SK-N-SH (cell line): ENCODE measurements around the gene GAGE10. TPM values are rescaled to one million over a fixed set of nuclear protein-coding genes. Genes with fewer than 3 reads are reported as not detected.

Experiments
- CTCF ChIA-PET: fragments of 300-600, 350-600 bp; formaldehyde crosslinking; extraction: SDS; loops from one replicate; lab custom pipeline; 2021; lab: Yijun Ruan, JAX
- POLR2A ChIA-PET: fragments of 350-600 bp; sonication (Branson Sonifier 250); formaldehyde crosslinking; extraction: SDS; loops from one replicate; lab custom pipeline; 2020; ENCODE audit warnings: antibody characterized with exemption, inconsistent platforms; lab: Yijun Ruan, JAX
- DNase-seq: peaks from one replicate; pipeline ENCODE4 v3.0.0; 2012
- H2AFZ ChIP-seq: fragments of 200-600 bp; sonication (generic); 2 replicates; pipeline ENCODE4 v1.8.1; 2016; ENCODE audit warnings: antibody characterized with exemption, mild to moderate bottlenecking, low read depth
- H3F3A ChIP-seq: fragments of 200-600 bp; sonication (generic); replicated peaks from 2 replicates; pipeline ENCODE3; 2016; ENCODE audit warnings: antibody characterized with exemption, mild to moderate bottlenecking; ENCODE audit not compliant: insufficient read depth
- H3K27ac ChIP-seq, 2 experiments: fragments of 200-500 bp in 1 of 2; fragments of 200-600 bp in 1 of 2; sonication (Bioruptor generic) in 1 of 2; sonication (generic), shearing (Covaris generic) in 1 of 2; 2 replicates each; pipeline versions ENCODE4 v1.5.1 to v1.6.1; 2014 to 2016; ENCODE audit warnings: low read depth in 2 of 2, inconsistent platforms in 1 of 2, low read length in 1 of 2, mild to moderate bottlenecking in 1 of 2, mixed read lengths in 1 of 2
- H3K27me3 ChIP-seq: fragments of 200-600 bp; sonication (generic), shearing (Covaris generic); 2 replicates; pipeline ENCODE4 v1.6.1; 2016; ENCODE audit warnings: mixed run types; ENCODE audit not compliant: insufficient read depth
- H3K36me3 ChIP-seq, 2 experiments: fragments of 200-500 bp in 1 of 2; fragments of 200-600 bp in 1 of 2; sonication (Bioruptor generic) in 1 of 2; sonication (generic) in 1 of 2; replicated peaks in 1 of 2; 2 replicates each; pipeline versions ENCODE3 to v1.5.1; 2014 to 2016; ENCODE audit warnings: low read length in 1 of 2, mild to moderate bottlenecking in 1 of 2; ENCODE audit not compliant: insufficient read depth in 2 of 2, control insufficient read depth in 1 of 2
- H3K4me1 ChIP-seq, 2 experiments: fragments of 200-500 bp in 1 of 2; fragments of 200-600 bp in 1 of 2; sonication (Bioruptor generic) in 1 of 2; sonication (generic), shearing (Covaris generic) in 1 of 2; 2 replicates each; pipeline versions ENCODE4 v1.5.1 to v1.6.1; 2014 to 2016; ENCODE audit warnings: low read depth in 1 of 2, low read length in 1 of 2, mixed run types in 1 of 2; ENCODE audit not compliant: insufficient read depth in 2 of 2, control insufficient read depth in 1 of 2
- H3K4me2 ChIP-seq: fragments of 200-600 bp; sonication (generic), shearing (Covaris generic); 2 replicates; pipeline ENCODE4 v1.6.1; 2017; ENCODE audit warnings: mixed run types
- H3K4me3 ChIP-seq, 2 experiments: fragments of 200-500 bp in 1 of 2; fragments of 200-600 bp in 1 of 2; sonication (Bioruptor generic) in 1 of 2; sonication (generic), shearing (Covaris generic) in 1 of 2; 2 replicates each; pipeline versions ENCODE4 v1.5.1 to v1.8.1; 2014 to 2016; ENCODE audit warnings: low read depth in 2 of 2, inconsistent platforms in 1 of 2, low read length in 1 of 2, mild to moderate bottlenecking in 1 of 2, mixed read lengths in 1 of 2, moderate library complexity in 1 of 2
- H3K79me2 ChIP-seq: fragments of 200-600 bp; sonication (generic); 2 replicates; pipeline ENCODE4 v1.8.1; 2017; ENCODE audit warnings: mild to moderate bottlenecking; ENCODE audit not compliant: insufficient read depth
- H3K9ac ChIP-seq: fragments of 200-600 bp; sonication (generic); 2 replicates; pipeline ENCODE4 v1.6.1; 2017; ENCODE audit warnings: mixed run types
- H3K9me2 ChIP-seq: fragments of 200-600 bp; sonication (generic); 2 replicates; pipeline ENCODE4 v1.6.1; 2017; ENCODE audit warnings: mixed run types
- H3K9me3 ChIP-seq: fragments of 200-600 bp; sonication (generic); 2 replicates; pipeline ENCODE4 v1.6.1; 2017; ENCODE audit warnings: mixed run types, mild to moderate bottlenecking, moderate library complexity
- H4K20me1 ChIP-seq: fragments of 200-600 bp; sonication (generic); 2 replicates; pipeline ENCODE4 v1.6.1; 2017; ENCODE audit warnings: mild to moderate bottlenecking, mixed run types; ENCODE audit not compliant: insufficient read depth
- CHD2 ChIP-seq: fragments of 150-350 bp; IDR thresholded peaks from 2 replicates; pipeline ENCODE4 v1.6.1; 2018; ENCODE audit warnings: low read length; ENCODE audit not compliant: partially characterized antibody
- FOSL2 ChIP-seq: IDR thresholded peaks from 2 replicates; pipeline ENCODE4 v1.4.0; 2012; ENCODE audit warnings: low read depth, mild to moderate bottlenecking, moderate library complexity, borderline replicate concordance
- FOXJ3 ChIP-seq: sonication (generic); formaldehyde crosslinking; IDR thresholded peaks from 2 replicates; pipeline ENCODE4 v1.5.1; 2020; ENCODE audit warnings: mild to moderate bottlenecking, missing genetic modification reagents
- GATA2 ChIP-seq: sonication (generic); formaldehyde crosslinking; IDR thresholded peaks from 2 replicates; pipeline ENCODE4 v1.5.0; 2020; ENCODE audit warnings: mild to moderate bottlenecking, missing genetic modification reagents
- MEF2A ChIP-seq: IDR thresholded peaks from 2 replicates; pipeline ENCODE4 v1.4.0; 2012; ENCODE audit warnings: low read depth, borderline replicate concordance
- MXI1 ChIP-seq: IDR thresholded peaks from 2 replicates; pipeline ENCODE4 v1.6.1; 2012; ENCODE audit warnings: mild to moderate bottlenecking, low read depth, low read length, improper control_type of control experiment
- NRF1 ChIP-seq: IDR thresholded peaks from 2 replicates; pipeline ENCODE4 v1.6.1; 2012; ENCODE audit warnings: low read depth, mild to moderate bottlenecking, low read length
- POLR2AphosphoS5 ChIP-seq: IDR thresholded peaks from 2 replicates; pipeline ENCODE4 v1.6.1; 2012; ENCODE audit warnings: low read depth, low read length
- RCOR1 ChIP-seq: fragments of 150-350 bp; IDR thresholded peaks from 2 replicates; pipeline ENCODE4 v1.6.1; 2017; ENCODE audit warnings: antibody characterized with exemption, low read length
- RFX5 ChIP-seq: IDR thresholded peaks from 2 replicates; pipeline ENCODE4 v1.6.1; 2012; ENCODE audit warnings: mild to moderate bottlenecking, improper control_type of control experiment, low read length
- SIN3A ChIP-seq: IDR thresholded peaks from 2 replicates; pipeline ENCODE4 v1.6.1; 2012; ENCODE audit warnings: low read depth, mild to moderate bottlenecking, low read length, moderate library complexity, borderline replicate concordance
- TAF1 ChIP-seq: IDR thresholded peaks from 2 replicates; pipeline ENCODE4 v1.6.1; 2012; ENCODE audit warnings: low read depth, mild to moderate bottlenecking, low read length, moderate library complexity, borderline replicate concordance
- TEAD4 ChIP-seq: IDR thresholded peaks from 2 replicates; pipeline ENCODE4 v1.4.0; 2012; ENCODE audit warnings: mild to moderate bottlenecking, borderline replicate concordance; ENCODE audit not compliant: insufficient read depth
- WGBS: methylation state at CpG from one replicate; pipeline ENCODE4 v1.1.6; 2017; ENCODE audit warnings: low lambda C conversion rate; 5-methylcytosine and 5-hydroxymethylcytosine counted together
- polyA plus RNA-seq, 3 experiments: library from polyadenylated mRNA; depleted of rRNA; stranded (reverse); fragments of >200 nt; gene quantifications; 2 replicates each; pipeline ENCODE4 v1.2.3, GENCODE V29; 2012
- TF ChIP-seq, protein P1 (sequence below): IDR thresholded peaks from 2 replicates; pipeline ENCODE4 v1.6.1; 2012; ENCODE audit warnings: mild to moderate bottlenecking, low read depth, low read length, moderate library complexity
- TF ChIP-seq, protein P2 (sequence below): fragments of 150-350 bp; IDR thresholded peaks from 2 replicates; pipeline ENCODE4 v1.6.1; 2016; ENCODE audit warnings: mild to moderate bottlenecking, low read depth, low read length
- TF ChIP-seq, protein P3 (sequence below): IDR thresholded peaks from 2 replicates; pipeline ENCODE4 v1.4.0; 2012; ENCODE audit warnings: low read depth, borderline replicate concordance
- TF ChIP-seq, protein P4 (sequence below): IDR thresholded peaks from 2 replicates; pipeline ENCODE4 v1.4.0; 2012; ENCODE audit warnings: low read depth, borderline replicate concordance

Gene GAGE10
- polyA plus RNA-seq, 1 of the 3 experiments (the other 2 are of a cell fraction), result not detected

DNA sequence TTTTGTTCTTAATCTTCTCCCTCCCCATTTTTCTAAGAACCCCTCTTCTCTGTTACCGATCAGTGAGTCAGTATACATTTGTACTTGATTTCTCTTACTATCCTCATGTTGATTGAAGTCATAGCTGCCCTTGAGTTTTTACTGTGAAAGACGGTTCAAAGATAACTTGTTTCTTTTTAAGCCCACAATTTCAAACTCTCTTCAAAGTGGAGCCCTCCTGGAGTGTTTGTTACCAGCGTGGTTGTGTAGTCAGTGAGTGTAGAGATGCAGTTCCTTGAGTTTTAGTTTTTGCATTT, 26.0 kb upstream of the GAGE10 start (continued):
- TF ChIP-seq, protein P1, sequence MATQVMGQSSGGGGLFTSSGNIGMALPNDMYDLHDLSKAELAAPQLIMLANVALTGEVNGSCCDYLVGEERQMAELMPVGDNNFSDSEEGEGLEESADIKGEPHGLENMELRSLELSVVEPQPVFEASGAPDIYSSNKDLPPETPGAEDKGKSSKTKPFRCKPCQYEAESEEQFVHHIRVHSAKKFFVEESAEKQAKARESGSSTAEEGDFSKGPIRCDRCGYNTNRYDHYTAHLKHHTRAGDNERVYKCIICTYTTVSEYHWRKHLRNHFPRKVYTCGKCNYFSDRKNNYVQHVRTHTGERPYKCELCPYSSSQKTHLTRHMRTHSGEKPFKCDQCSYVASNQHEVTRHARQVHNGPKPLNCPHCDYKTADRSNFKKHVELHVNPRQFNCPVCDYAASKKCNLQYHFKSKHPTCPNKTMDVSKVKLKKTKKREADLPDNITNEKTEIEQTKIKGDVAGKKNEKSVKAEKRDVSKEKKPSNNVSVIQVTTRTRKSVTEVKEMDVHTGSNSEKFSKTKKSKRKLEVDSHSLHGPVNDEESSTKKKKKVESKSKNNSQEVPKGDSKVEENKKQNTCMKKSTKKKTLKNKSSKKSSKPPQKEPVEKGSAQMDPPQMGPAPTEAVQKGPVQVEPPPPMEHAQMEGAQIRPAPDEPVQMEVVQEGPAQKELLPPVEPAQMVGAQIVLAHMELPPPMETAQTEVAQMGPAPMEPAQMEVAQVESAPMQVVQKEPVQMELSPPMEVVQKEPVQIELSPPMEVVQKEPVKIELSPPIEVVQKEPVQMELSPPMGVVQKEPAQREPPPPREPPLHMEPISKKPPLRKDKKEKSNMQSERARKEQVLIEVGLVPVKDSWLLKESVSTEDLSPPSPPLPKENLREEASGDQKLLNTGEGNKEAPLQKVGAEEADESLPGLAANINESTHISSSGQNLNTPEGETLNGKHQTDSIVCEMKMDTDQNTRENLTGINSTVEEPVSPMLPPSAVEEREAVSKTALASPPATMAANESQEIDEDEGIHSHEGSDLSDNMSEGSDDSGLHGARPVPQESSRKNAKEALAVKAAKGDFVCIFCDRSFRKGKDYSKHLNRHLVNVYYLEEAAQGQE, result no peak
- TF ChIP-seq, all 33 proteins: peak for 0

DNA sequence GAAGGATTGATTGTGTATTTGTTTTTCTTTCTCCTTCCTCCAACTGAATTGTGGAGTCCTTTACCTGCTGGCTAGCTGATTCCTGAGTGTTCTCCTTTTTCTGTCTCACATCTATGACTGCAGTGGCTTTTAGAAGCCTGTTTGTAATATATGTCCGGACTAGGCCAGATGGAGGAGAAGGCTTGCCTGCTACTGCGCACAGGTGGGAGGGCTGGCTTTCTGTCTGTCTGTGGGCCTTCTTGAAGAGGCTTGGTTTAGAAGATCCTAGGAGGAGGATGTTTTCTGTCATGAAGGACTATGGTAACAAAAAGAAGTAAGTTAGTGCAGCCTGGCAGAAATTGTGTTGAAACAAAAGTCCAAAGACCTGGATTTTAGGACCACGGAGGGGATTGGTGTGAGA, 25.4 kb upstream of the GAGE10 start:
- TF ChIP-seq MXI1, result no peak
- TF ChIP-seq, protein P2, sequence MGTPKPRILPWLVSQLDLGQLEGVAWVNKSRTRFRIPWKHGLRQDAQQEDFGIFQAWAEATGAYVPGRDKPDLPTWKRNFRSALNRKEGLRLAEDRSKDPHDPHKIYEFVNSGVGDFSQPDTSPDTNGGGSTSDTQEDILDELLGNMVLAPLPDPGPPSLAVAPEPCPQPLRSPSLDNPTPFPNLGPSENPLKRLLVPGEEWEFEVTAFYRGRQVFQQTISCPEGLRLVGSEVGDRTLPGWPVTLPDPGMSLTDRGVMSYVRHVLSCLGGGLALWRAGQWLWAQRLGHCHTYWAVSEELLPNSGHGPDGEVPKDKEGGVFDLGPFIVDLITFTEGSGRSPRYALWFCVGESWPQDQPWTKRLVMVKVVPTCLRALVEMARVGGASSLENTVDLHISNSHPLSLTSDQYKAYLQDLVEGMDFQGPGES, result no peak
- no peak for TF ChIP-seq FOXJ3 (CRISPR knock-in tag)
- TF ChIP-seq NRF1, result no peak
- TF ChIP-seq SIN3A, result no peak
- no peak for TF ChIP-seq MEF2A
- TF ChIP-seq RFX5, result no peak
- TF ChIP-seq POLR2AphosphoS5, result no peak
- no peak for TF ChIP-seq TAF1
- no peak for TF ChIP-seq RCOR1
- no peak for TF ChIP-seq GATA2 (CRISPR knock-in tag)
- no peak for TF ChIP-seq FOSL2
- TF ChIP-seq, protein P3, sequence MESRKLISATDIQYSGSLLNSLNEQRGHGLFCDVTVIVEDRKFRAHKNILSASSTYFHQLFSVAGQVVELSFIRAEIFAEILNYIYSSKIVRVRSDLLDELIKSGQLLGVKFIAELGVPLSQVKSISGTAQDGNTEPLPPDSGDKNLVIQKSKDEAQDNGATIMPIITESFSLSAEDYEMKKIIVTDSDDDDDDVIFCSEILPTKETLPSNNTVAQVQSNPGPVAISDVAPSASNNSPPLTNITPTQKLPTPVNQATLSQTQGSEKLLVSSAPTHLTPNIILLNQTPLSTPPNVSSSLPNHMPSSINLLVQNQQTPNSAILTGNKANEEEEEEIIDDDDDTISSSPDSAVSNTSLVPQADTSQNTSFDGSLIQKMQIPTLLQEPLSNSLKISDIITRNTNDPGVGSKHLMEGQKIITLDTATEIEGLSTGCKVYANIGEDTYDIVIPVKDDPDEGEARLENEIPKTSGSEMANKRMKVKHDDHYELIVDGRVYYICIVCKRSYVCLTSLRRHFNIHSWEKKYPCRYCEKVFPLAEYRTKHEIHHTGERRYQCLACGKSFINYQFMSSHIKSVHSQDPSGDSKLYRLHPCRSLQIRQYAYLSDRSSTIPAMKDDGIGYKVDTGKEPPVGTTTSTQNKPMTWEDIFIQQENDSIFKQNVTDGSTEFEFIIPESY, result no peak
- TF ChIP-seq, protein P4, sequence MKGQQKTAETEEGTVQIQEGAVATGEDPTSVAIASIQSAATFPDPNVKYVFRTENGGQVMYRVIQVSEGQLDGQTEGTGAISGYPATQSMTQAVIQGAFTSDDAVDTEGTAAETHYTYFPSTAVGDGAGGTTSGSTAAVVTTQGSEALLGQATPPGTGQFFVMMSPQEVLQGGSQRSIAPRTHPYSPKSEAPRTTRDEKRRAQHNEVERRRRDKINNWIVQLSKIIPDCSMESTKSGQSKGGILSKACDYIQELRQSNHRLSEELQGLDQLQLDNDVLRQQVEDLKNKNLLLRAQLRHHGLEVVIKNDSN, result no peak
- no peak for TF ChIP-seq CHD2
- no peak for TF ChIP-seq TEAD4
- TF ChIP-seq, all 33 proteins: peak for 0
- H3K4me2 ChIP-seq, result no peak overlapping the region
- DNase-seq, result no peak
- no peak overlapping the region for H3K4me3 ChIP-seq
- no peaks in the 10 kb centered on the region; the same call in 1 of the 2 replicates for H3K79me2 ChIP-seq
- H3K9me3 ChIP-seq, result no peaks in the 10 kb centered on the region
- H2AFZ ChIP-seq, result no peak overlapping the region
- CTCF ChIA-PET, result interaction anchor here (1.3 kb wide), 1 partner anchor 14 kb away, joined by 5 read pairs; no protein-coding TSS in a partner anchor
- no peaks in the 10 kb centered on the region; a peak in 1 of 4 replicates for H3K4me1 ChIP-seq
- H3K36me3 ChIP-seq, result no peaks in the 10 kb centered on the region
- H3K27ac ChIP-seq, result no peak overlapping the region
- H4K20me1 ChIP-seq, result peaks cover 20% of the 10 kb centered on the region; the same call in 1 of the 2 replicates
- POLR2A ChIA-PET, result no interaction called here
- H3K27me3 ChIP-seq, result peaks cover 4% of the 10 kb centered on the region; the same call in 1 of the 2 replicates
- no peak overlapping the region for H3K9ac ChIP-seq
- no peaks in the 10 kb centered on the region for H3K9me2 ChIP-seq
- no peaks in the 10 kb centered on the region for H3F3A ChIP-seq
- WGBS, result 61% methylated on average over 3 of the region's 3 CpGs
